Measurements from ENCODE around the gene NFATC1. TPM values are rescaled to one million over a fixed set of nuclear protein-coding genes. Genes with fewer than 3 reads are reported as not detected.

The NFATC1 gene
- total RNA-seq, 1 donor from 2014 or later: 0.53 TPM

DNA sequence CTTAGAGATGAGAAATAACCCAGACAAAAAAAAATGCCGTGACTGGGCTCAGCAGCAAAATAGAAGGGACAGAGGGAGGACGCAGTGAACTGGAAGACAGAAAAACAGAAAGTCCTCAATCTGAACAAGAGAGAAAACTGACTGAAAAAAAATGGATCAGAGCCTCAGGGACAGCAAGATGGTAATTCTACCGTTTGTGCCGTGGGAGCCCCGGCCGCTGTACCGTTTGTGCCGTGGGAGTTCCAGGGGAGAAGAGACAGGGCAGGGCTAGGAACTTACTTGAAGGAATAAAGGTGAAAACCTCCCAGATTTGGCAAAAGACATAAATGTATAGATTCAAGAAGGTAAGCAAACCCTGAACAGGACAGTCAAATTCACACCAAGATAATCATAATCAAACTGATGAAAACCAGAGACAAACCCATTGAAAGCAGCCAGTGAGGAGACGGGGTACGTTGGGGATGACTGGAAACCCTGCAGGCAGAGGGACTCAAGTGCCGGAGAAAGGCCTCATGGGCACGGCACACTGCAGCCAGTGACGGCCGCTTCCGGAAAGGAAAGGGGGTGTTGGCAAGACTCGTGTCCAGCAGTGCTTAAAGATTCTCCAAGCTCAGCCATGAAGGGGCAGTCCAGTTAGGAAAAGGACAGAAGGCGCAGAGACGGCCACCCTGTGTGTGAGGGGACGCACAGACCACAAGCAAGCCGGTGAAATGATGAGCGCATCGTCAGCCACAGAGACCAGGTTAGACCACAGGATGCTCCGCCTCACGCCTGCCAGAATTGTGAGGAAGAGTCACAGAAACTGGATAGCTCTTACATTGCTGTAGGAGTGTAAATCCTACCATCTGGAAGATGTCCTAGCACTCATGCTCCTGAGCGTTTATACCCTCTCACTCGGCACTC lies 40.0 kb upstream of the NFATC1 start:
- FAIRE-seq (no peak), DNase-seq (ENCODE audit: low read depth) (no peak)
- H3K36me3 ChIP-seq (ENCODE audit: control insufficient read depth, insufficient read depth, low read length): peaks cover 1% of the 10 kb centered on the region
- TF ChIP-seq, protein P1, sequence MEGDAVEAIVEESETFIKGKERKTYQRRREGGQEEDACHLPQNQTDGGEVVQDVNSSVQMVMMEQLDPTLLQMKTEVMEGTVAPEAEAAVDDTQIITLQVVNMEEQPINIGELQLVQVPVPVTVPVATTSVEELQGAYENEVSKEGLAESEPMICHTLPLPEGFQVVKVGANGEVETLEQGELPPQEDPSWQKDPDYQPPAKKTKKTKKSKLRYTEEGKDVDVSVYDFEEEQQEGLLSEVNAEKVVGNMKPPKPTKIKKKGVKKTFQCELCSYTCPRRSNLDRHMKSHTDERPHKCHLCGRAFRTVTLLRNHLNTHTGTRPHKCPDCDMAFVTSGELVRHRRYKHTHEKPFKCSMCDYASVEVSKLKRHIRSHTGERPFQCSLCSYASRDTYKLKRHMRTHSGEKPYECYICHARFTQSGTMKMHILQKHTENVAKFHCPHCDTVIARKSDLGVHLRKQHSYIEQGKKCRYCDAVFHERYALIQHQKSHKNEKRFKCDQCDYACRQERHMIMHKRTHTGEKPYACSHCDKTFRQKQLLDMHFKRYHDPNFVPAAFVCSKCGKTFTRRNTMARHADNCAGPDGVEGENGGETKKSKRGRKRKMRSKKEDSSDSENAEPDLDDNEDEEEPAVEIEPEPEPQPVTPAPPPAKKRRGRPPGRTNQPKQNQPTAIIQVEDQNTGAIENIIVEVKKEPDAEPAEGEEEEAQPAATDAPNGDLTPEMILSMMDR (IDR thresholded peaks at IDR 0.05; ENCODE audit: insufficient read depth, low read length, severe bottlenecking): no peak
- no peak overlapping the region for H3K4me3 ChIP-seq (ENCODE audit: low read depth, low read length)
- H3K27me3 ChIP-seq (ENCODE audit: control insufficient read depth, insufficient read depth, low read length): no peaks in the 10 kb centered on the region

DNA sequence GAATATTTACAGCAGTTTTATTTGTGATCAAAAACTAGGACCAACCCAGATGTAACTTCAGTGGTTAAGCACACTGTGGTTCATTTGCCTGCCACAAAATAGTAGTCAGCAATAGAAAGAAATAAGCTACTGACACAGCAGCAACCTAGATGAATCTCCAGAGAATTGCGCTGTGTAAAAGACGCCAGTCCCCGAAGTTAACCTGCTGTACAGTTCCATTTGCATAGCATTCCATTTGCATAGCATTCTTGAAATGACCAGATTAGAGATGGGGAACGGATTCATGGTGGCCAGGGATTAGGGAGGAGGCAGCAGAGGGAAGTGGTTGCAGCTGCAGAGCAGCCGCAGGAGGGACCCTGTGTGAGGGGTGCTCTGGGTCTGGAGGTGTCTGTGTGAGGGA lies 39.3 kb upstream of the NFATC1 start:
- peak; percentile 18 for FAIRE-seq
- H3K36me3 ChIP-seq (ENCODE audit: control insufficient read depth, insufficient read depth, low read length): peaks cover 1% of the 10 kb centered on the region
- no peak overlapping the region for H3K4me3 ChIP-seq (ENCODE audit: low read depth, low read length)
- no peak for DNase-seq (ENCODE audit: low read depth)
- no peaks in the 10 kb centered on the region for H3K27me3 ChIP-seq (ENCODE audit: control insufficient read depth, insufficient read depth, low read length)
- TF ChIP-seq, protein P1 (IDR thresholded peaks at IDR 0.05; ENCODE audit: insufficient read depth, low read length, severe bottlenecking): no peak

DNA sequence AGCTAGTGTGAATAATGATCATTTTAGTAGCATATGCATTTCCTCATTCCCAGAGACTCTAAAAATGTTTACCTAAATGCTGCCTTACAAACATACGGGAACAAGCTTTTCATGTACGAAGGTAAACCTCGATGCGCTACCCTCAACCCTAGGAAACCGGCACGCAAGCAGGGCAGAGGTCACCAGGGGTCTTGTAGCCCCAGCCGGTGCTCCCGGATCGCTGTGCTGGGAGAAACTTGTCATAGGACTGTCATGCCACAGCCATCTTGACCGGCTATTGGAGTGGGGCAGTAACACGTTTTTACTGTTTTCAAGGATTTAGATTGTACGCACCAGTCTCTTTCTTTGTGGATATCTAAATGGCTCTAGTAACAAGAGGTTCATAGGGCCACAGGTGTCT lies 34.8 kb upstream of the NFATC1 start:
- FAIRE-seq: no peak
- Histone ChIP-seq H3K4me3 (ENCODE audit: low read depth, low read length) (no peak overlapping the region), H3K27me3 (ENCODE audit: control insufficient read depth, insufficient read depth, low read length) (no peaks in the 10 kb centered on the region), H3K36me3 (ENCODE audit: control insufficient read depth, insufficient read depth, low read length) (no peaks in the 10 kb centered on the region)
- TF ChIP-seq, protein P1 (IDR thresholded peaks at IDR 0.05; ENCODE audit: insufficient read depth, low read length, severe bottlenecking): no peak
- no peak for DNase-seq (ENCODE audit: low read depth)

DNA sequence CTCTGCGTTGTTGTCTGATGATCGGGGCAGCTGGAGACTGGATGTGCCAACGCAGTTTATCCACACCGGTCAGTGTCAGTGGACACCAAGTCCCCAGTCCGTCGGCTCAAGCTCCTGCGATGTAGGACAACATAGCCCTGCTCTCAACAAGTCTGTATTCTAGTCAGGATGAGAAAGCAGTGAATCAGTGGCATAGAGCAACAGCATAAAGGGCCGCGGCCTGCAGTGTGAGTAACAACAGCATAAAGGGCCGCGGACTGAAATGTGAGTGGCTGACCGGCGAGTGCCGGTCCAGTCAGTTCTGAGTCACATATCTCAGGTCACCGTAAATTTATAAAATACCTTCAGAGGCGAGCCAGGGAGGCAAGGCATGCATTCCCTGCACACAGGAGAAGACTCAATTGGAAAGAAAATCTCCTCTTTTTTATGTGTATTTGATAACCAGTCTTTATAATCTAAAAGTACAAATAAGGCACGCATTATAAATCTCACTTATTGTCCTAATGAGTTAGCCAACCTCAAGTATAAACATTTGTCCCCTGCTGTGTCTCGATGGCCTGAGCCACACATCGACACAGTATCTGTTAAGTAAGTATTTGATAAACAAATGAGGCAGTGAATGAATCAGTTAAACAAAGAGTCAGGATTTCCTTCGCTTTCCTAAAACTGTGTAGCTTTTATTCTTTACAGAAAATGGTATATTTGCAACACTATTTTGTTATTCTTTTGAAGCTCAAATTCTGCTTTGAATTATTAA lies 33.8 kb upstream of the NFATC1 start:
- DNase-seq (ENCODE audit: low read depth) (peak; percentile 17), FAIRE-seq (no peak)
- Histone ChIP-seq H3K36me3 (ENCODE audit: control insufficient read depth, insufficient read depth, low read length) (no peaks in the 10 kb centered on the region), H3K27me3 (ENCODE audit: control insufficient read depth, insufficient read depth, low read length) (no peaks in the 10 kb centered on the region), H3K4me3 (ENCODE audit: low read depth, low read length) (no peak overlapping the region)
- TF ChIP-seq, protein P1 (IDR thresholded peaks at IDR 0.05; ENCODE audit: insufficient read depth, low read length, severe bottlenecking): no peak

DNA sequence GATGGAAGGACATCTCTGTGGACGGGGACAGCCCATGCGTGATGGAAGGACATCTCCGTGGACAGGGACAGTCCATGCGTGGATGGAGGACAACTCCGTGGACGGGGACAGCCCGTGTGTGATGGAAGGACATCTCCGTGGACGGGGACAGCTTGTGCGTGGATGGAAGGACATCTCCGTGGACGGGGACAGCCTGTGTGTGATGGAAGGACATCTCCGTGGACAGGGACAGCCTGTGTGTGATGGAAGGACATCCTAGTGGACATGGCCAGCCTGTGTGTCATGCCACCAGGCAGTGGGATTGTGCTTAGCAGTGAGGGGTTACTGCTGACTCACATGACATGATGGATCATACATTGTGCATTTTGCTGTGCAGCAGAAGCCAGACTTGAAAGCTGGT lies 30.0 kb upstream of the NFATC1 start:
- DNase-seq (ENCODE audit: low read depth) (no peak), FAIRE-seq (peak; percentile 98)
- no peaks in the 10 kb centered on the region for H3K27me3 ChIP-seq (ENCODE audit: control insufficient read depth, insufficient read depth, low read length)
- peaks cover 1% of the 10 kb centered on the region for H3K36me3 ChIP-seq (ENCODE audit: control insufficient read depth, insufficient read depth, low read length)
- TF ChIP-seq, protein P1 (IDR thresholded peaks at IDR 0.05; ENCODE audit: insufficient read depth, low read length, severe bottlenecking): no peak
- no peak overlapping the region for H3K4me3 ChIP-seq (ENCODE audit: low read depth, low read length)
